NT2/D1 (cell line): ENCODE results near the gene ATP5PB.

Experiments used
- SUZ12 ChIP-seq: IDR thresholded peaks from 2 replicates; pipeline ENCODE4 v1.6.1; 2011; ENCODE audit not compliant: insufficient read length, insufficient read depth; ENCODE audit errors: extremely low read depth
- YY1 ChIP-seq: IDR thresholded peaks from 2 replicates; pipeline ENCODE4 v1.6.1; 2011; ENCODE audit not compliant: insufficient read length, insufficient read depth
- ZNF274 ChIP-seq: IDR thresholded peaks from 2 replicates; pipeline ENCODE4 v1.6.1; 2011; ENCODE audit warnings: mild to moderate bottlenecking, low read depth, low read length

DNA sequence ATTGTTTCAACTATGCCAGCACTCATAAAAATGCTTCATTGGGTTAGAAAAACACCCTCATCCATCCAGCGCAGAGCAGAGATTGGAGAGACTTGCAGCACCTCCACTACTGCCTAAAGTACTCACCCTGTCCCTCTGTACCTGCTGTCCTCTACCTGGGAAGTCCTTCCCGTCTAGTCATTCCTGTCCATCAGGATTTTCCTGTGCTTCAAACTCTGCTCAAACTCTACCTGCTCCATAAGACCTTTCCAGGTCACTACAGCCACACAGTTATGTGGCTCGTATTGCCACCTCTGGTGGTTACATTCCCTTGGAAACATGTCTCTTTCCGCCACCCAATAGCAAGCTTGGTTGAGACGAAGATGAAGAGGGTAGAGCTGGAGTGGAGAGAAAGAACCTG is 28.9 kb upstream of the ATP5PB start:
- TF ChIP-seq ZNF274 (no peak), YY1 (no peak), SUZ12 (no peak)
